Nephron progenitor cell (in vitro differentiated cells): ENCODE data around the gene EXOC4.

ENCODE experiments used
- DNase-seq: peaks from one replicate; pipeline ENCODE4 v3.0.0; 2021
- H3K27ac Mint-ChIP-seq: 2 replicates; pipeline ENCODE4 v1.8.0; 2021; ENCODE audit warnings: mild to moderate bottlenecking, moderate library complexity, mixed read lengths
- H3K27me3 Mint-ChIP-seq: 2 replicates; pipeline ENCODE4 v1.8.0; 2021; ENCODE audit warnings: mild to moderate bottlenecking, low read depth, mixed read lengths; ENCODE audit not compliant: poor library complexity
- H3K36me3 Mint-ChIP-seq: 2 replicates; pipeline ENCODE4 v1.8.0; 2021; ENCODE audit warnings: low read depth, mixed read lengths
- H3K4me1 Mint-ChIP-seq: 2 replicates; pipeline ENCODE4 v1.8.0; 2021; ENCODE audit warnings: mixed read lengths
- H3K4me3 Mint-ChIP-seq: 2 replicates; pipeline ENCODE4 v1.8.0; 2021; ENCODE audit warnings: mild to moderate bottlenecking, moderate library complexity, mixed read lengths
- H3K9me3 Mint-ChIP-seq: 2 replicates; pipeline ENCODE4 v1.8.0; 2021; ENCODE audit warnings: mild to moderate bottlenecking, moderate library complexity, mixed read lengths
- TF ChIP-seq, protein P1 (sequence below): fragments of 200-600 bp; sonication (generic); IDR thresholded peaks from 2 replicates; pipeline ENCODE4 v1.5.0; 2021; ENCODE audit warnings: antibody characterized with exemption

Gene EXOC4

DNA sequence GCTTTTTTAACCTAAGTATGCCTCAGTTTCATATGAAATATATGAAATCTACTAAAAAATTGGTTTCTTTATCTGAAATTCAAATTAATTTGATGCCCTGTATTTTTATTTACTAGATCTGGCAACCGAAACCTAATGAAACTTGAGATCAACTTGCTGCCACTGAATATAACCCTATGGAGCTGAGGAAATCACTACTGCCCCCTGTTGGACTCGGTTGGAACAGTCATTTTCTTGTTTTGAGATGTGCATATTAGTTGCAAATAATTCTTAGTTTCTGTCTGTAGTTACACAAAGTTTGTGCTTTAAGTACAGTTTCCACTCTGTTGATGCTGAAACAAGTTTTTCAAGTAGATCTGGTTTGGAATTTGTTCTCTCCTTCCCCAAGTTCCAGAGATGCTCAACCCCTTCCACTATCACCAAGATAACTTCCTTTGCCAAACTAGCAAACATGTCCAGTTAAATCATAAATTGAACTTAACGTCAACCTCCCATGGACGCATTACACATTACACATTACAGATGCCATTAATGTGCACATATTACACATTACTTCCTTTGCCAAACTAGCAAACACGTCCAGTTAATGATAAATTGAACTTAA, 22.2 kb upstream of the EXOC4 start:
- H3K27me3 Mint-ChIP-seq: peaks cover 3% of the 10 kb centered on the region
- DNase-seq: peak; percentile 53

DNA sequence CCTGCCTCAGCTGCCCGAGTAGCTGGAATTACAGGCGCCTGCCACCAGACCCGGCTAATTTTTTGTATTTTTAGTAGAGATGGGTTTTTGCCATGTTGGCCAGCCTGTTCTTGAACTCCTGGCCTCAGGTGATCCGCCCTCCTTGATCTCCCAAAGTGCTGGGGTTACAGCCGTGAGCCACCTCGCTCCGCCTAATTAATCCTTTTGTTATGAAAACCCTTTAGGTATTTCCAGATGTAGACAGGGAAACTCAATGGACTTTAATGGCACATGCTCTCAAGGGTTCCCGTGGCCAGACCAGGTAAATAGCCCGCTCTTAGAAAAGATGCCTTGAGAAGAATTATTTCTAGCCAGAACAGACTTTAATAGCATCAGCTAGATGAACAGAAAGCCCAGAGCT, 19.7 kb upstream of the EXOC4 start:
- Mint-ChIP-seq H3K4me3 (no peak overlapping the region), H3K27ac (no peak overlapping the region), H3K27me3 (peaks cover 3% of the 10 kb centered on the region), H3K9me3 (peaks cover 3% of the 10 kb centered on the region), H3K4me1 (peaks cover 7% of the 10 kb centered on the region), H3K36me3 (no peaks in the 10 kb centered on the region)
- DNase-seq: no peak
- TF ChIP-seq, protein P1, sequence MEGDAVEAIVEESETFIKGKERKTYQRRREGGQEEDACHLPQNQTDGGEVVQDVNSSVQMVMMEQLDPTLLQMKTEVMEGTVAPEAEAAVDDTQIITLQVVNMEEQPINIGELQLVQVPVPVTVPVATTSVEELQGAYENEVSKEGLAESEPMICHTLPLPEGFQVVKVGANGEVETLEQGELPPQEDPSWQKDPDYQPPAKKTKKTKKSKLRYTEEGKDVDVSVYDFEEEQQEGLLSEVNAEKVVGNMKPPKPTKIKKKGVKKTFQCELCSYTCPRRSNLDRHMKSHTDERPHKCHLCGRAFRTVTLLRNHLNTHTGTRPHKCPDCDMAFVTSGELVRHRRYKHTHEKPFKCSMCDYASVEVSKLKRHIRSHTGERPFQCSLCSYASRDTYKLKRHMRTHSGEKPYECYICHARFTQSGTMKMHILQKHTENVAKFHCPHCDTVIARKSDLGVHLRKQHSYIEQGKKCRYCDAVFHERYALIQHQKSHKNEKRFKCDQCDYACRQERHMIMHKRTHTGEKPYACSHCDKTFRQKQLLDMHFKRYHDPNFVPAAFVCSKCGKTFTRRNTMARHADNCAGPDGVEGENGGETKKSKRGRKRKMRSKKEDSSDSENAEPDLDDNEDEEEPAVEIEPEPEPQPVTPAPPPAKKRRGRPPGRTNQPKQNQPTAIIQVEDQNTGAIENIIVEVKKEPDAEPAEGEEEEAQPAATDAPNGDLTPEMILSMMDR: no peak

More for the DNA sequence above, 22.2 kb upstream of the EXOC4 start:
- H3K27ac Mint-ChIP-seq: no peak overlapping the region
- H3K36me3 Mint-ChIP-seq: no peaks in the 10 kb centered on the region
- peaks cover 7% of the 10 kb centered on the region for H3K9me3 Mint-ChIP-seq
- no peak overlapping the region for H3K4me3 Mint-ChIP-seq
- TF ChIP-seq, protein P1: peak; percentile 73
- peaks cover 7% of the 10 kb centered on the region for H3K4me1 Mint-ChIP-seq

GRCh38 chr7:133234961-133235875, 17.7 kb upstream of the EXOC4 start:
- Mint-ChIP-seq H3K4me1 (peaks cover 7% of the 10 kb centered on the region), H3K9me3 (no peaks in the 10 kb centered on the region), H3K4me3 (no peak overlapping the region), H3K36me3 (no peaks in the 10 kb centered on the region), H3K27ac (no peak overlapping the region), H3K27me3 (peaks cover 7% of the 10 kb centered on the region)
- TF ChIP-seq, protein P1: no peak
- no peak for DNase-seq

GRCh38 chr7:133237545-133237944, 15.3 kb upstream of the EXOC4 start:
- peaks cover 8% of the 10 kb centered on the region for H3K27me3 Mint-ChIP-seq
- no peaks in the 10 kb centered on the region for H3K36me3 Mint-ChIP-seq
- no peaks in the 10 kb centered on the region for H3K9me3 Mint-ChIP-seq
- H3K27ac Mint-ChIP-seq: no peak overlapping the region
- no peak for DNase-seq
- no peak overlapping the region for H3K4me3 Mint-ChIP-seq
- H3K4me1 Mint-ChIP-seq: peaks cover 7% of the 10 kb centered on the region
- TF ChIP-seq, protein P1: no peak

- Mint-ChIP-seq H3K36me3 (no peaks in the 10 kb centered on the region), H3K9me3 (no peaks in the 10 kb centered on the region), H3K27me3 (peaks cover 12% of the 10 kb centered on the region), H3K4me3 (no peak overlapping the region), H3K27ac (no peak overlapping the region), H3K4me1 (peaks cover under 1% of the 10 kb centered on the region)
- TF ChIP-seq, protein P1: no peak
- no peak for DNase-seq
Measured at GRCh38 chr7:133240302-133240701, 12.6 kb upstream of the EXOC4 start.
